ENCODE data around the gene TFR2.

TFR2 gene

GRCh38 chr7:100679927-100680575, 38.7 kb upstream of the TFR2 start:
- H3K36me3 ChIP-seq, result peaks cover 76% of the 10 kb centered on the region
- peaks cover 23% of the 10 kb centered on the region for H3K4me1 ChIP-seq
- no peak for TF ChIP-seq CTCF (IDR thresholded peaks at IDR 0.05; ENCODE audit: low read depth, low read length)
- no peak for DNase-seq
- no peaks in the 10 kb centered on the region for H3K9me3 ChIP-seq
- no peak overlapping the region for H3K4me3 ChIP-seq (ENCODE audit: low read depth, low read length)
- H3K27me3 ChIP-seq, result no peaks in the 10 kb centered on the region

GRCh38 chr7:100679129-100679926, 38.0 kb upstream of the TFR2 start:
- Histone ChIP-seq H3K4me3 (ENCODE audit: low read depth, low read length) (no peak overlapping the region), H3K4me1 (peaks cover 23% of the 10 kb centered on the region)

GRCh38 chr7:100678291-100678984, 37.1 kb upstream of the TFR2 start:
- peaks cover 23% of the 10 kb centered on the region for H3K4me1 ChIP-seq
- DNase-seq, result no peak
- H3K36me3 ChIP-seq, result peaks cover 60% of the 10 kb centered on the region
- no peak overlapping the region for H3K4me3 ChIP-seq (ENCODE audit: low read depth, low read length)
- no peaks in the 10 kb centered on the region for H3K9me3 ChIP-seq
- no peak for TF ChIP-seq CTCF (IDR thresholded peaks at IDR 0.05; ENCODE audit: low read depth, low read length)
- no peaks in the 10 kb centered on the region for H3K27me3 ChIP-seq

More at GRCh38 chr7:100679129-100679926, 38.0 kb upstream of the TFR2 start:
- Histone ChIP-seq H3K36me3 (peaks cover 68% of the 10 kb centered on the region), H3K9me3 (no peaks in the 10 kb centered on the region), H3K27me3 (no peaks in the 10 kb centered on the region)
- TF ChIP-seq CTCF (IDR thresholded peaks at IDR 0.05; ENCODE audit: low read depth, low read length), result no peak
- peak; percentile 53 for DNase-seq

GRCh38 chr7:100677308-100678267, 36.2 kb upstream of the TFR2 start:
- no peaks in the 10 kb centered on the region for H3K27me3 ChIP-seq
- TF ChIP-seq CTCF (IDR thresholded peaks at IDR 0.05; ENCODE audit: low read depth, low read length), result no peak
- H3K4me1 ChIP-seq, result peaks cover 23% of the 10 kb centered on the region
- no peak overlapping the region for H3K4me3 ChIP-seq (ENCODE audit: low read depth, low read length)
- DNase-seq, result no peak
- no peaks in the 10 kb centered on the region for H3K9me3 ChIP-seq
- peaks cover 51% of the 10 kb centered on the region for H3K36me3 ChIP-seq

GRCh38 chr7:100676501-100677306, 35.4 kb upstream of the TFR2 start:
- Histone ChIP-seq H3K4me3 (ENCODE audit: low read depth, low read length) (peak overlapping the region; percentile 92), H3K4me1 (peaks cover 21% of the 10 kb centered on the region), H3K36me3 (peaks cover 42% of the 10 kb centered on the region), H3K27me3 (no peaks in the 10 kb centered on the region), H3K9me3 (no peaks in the 10 kb centered on the region)
- DNase-seq, result no peak
- TF ChIP-seq CTCF (IDR thresholded peaks at IDR 0.05; ENCODE audit: low read depth, low read length), result no peak

Measured in BE2C (cell line).